Hindlimb muscle (tissue), 1 donor: ENCODE data around the gene ATP7B. TPM values are rescaled to one million over a fixed set of nuclear protein-coding genes. Genes with fewer than 3 reads are reported as not detected.

Experiments
- DNase-seq: peaks from one replicate; pipeline ENCODE4 v3.0.0-alpha.2; 2013
- polyA plus RNA-seq: library from polyadenylated mRNA; unstranded; fragments of 120-200 nt; gene quantifications from one replicate; pipeline ENCODE4 v1.2.1, GENCODE V29; 2013; ENCODE audit not compliant: insufficient read length

ATP7B gene
- polyA plus RNA-seq, 1 donor, result 7.3 TPM

DNA sequence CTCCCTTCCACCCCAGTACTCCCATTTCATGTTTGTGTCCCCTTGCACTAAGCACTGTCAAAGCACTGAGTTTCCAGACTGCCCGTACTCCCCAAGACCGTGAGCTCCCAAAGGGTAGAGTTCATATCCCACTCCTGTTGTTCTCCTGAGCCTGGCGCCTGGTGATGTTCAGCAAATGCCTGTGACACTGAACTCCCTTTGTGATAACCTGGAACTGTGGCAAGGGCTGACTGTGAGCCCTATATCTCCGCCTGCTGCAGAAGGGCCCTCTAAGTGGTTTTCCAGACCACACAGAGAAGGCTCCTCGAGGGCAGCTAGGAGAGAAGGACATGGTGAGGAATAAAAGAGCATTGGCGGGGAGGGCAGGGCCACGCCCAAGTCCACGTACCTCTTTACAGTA, 67.5 kb downstream of the ATP7B start:
- no peak for DNase-seq

DNA sequence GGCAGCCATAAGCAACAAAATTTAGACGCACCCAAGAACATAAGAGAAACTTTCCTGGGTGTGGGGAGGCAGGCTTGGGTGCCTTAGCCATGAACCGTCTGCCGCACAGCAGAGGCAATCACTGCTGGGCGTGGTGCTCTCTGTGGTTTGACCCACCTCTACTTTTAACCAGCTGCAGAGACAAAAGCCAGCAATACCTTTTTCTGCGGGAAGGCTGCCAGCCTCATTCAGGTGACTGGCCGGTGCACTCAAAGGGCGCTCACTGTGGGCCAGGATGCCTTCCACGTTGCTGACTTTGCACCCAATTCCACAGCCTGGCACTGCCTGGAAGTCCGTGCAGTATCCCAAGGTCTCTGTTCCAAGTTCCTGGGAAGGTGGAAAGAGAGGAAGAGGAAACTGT, 69.1 kb downstream of the ATP7B start:
- DNase-seq, result no peak

DNA sequence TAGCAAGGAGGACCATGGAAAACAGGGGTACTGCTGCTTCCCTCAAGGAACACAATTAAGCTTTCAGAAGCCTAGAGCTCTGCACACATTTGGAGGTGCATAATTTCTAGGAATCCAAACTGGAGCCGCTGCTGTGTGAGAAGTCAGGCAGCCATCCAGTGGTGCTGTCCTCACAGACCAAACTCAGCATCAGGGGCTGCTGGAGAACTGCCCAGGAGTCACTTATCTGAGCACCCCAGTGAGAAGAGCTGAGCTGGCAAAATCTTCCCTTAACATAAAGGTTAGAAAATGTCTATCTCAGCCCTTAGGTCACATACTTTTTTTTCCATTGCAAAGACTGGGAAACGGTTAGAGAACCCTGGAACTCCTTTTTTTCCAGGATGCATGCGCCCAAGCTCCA, 72.8 kb downstream of the ATP7B start:
- DNase-seq, result no peak

- DNase-seq, result no peak
Observed at GRCh38 chr13:51937320-51938290, 73.6 kb downstream of the ATP7B start.

- DNase-seq, result no peak
Observed at GRCh38 chr13:51935326-51936171, 75.7 kb downstream of the ATP7B start.

- no peak for DNase-seq
Observed at GRCh38 chr13:51934461-51935087, 76.7 kb downstream of the ATP7B start.

DNA sequence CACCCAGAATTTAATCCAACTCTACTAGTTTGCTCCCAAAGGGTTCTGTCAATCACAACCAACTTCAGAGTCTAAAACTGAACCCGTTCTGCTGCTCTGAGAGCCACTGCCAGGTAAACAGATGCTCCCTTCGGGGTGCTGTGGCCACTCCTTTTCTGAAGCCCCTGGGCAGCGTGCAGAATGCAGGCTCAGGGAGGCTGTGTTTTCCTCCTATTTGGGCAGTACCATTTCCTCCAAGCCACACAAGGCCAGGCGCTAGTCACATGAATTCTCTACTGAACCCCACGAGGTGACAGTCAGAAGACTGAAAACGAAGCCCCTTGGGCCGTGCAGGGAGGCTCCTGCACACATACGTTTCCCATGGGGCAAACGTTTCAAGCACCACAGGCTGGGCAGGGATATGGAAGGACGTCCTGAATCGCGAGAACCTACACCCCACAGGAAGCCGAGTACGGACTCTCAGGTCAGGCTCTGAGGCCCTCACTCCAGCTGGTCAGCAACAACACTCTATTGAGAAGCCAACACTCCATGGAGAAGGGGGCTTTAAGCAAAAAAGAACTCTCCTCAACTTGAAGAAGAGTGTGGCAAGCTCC, 77.7 kb downstream of the ATP7B start:
- DNase-seq, result no peak

DNA sequence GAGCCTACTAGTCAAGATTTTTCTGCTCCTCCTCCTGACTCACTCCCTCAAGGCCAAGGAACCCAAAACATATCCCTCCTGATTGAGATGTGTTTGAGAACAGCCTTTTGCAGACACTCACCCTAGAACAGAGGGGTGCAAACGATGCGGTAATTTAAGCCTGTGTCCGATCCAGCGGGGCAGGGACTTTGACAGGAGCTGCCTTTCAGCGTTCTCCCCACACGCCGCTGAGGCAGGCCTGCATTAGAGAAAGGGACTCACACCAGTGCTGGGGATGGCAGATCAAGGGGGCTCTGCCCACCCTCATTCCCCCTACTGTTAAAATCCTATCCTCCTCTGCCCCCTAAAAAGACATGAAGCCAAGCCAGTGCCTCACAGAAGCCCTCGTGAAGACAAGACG, 79.0 kb downstream of the ATP7B start:
- no peak for DNase-seq

DNA sequence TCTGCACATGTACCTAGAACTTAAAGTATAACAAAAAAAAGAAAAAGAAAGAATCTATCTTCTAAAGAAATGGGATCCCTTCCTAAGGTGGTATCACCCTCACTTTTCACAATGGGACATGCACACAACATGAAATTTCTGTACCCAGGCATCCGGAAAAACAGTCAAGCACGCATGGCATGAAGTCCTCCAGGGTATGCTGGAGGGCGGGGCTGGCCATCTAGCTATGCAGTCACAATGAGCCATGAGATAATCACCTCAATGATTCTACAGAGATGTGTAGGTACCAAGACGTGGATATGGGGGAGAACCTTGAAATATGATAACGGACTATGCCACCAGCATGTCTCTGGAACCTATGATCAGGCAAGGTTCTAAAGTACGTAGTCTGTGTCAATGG, 79.6 kb downstream of the ATP7B start:
- no peak for DNase-seq

GRCh38 chr13:51929699-51930098, 81.6 kb downstream of the ATP7B start:
- DNase-seq, result no peak

GRCh38 chr13:51928231-51928630, 83.0 kb downstream of the ATP7B start:
- DNase-seq, result no peak

DNA sequence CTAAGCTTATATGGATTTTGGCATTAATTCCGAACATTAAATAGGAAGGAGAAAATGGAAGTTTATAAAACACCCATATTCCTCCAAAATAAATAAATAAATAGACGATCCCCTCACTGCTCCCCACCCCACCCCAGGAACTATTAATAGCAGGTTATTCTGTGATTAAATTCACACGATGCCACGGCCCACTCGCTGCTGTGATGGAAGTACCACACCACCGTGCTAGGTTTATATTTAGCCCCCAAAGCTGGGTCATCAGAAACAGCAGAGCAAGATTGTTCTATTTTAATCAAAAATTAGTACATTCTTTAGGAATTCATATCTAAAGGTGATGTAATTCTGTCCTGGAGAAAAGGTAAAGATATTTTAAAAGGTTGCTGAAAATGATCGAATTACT, 84.1 kb downstream of the ATP7B start:
- DNase-seq, result no peak

DNA sequence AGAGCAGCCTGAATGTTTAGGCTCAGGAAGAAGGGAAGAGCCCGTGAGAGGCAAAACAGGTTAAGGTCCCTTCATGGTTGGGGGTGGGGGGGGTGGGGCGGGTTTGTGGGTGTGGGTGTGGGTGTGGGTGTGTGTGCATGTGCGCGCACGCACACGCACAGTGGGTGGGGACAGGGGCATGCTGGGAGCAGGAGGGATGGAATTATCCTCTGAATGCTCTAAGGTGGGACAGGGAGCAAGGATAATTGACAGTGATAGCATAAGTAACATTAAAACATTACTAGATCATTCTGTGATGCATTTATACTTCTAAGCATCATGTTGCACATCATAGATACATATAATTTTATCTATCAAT, 84.7 kb downstream of the ATP7B start:
- no peak for DNase-seq

- DNase-seq, result no peak
Observed at GRCh38 chr13:51925865-51926527, 85.3 kb downstream of the ATP7B start.

GRCh38 chr13:51924756-51925544, 86.3 kb downstream of the ATP7B start:
- no peak for DNase-seq

DNA sequence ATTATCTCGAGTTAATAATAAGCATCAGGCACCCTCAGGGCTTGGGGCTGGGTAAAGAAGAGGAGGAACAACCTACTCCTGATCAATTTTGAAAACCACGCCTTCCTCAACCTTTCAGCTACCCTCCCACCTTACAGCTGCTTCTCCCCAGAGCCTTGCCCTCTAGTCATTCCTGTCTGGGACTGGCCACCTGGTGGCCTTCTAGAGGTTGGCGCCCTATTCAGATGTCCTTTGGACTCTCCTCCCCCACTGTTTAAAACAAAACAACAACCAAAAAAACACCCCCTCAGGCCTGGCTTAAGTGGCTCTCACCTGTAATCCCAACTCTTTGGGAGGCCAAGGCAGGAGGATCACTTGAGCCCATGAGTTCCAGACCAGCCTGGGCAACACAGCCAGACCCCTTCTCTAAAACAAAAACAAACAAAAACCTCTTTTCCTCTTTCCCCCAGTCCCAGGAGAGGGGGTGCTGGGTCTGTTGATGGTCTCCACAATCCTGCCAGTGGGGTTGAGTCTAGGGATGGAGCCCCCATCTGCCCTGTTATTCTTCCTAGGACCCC, 87.2 kb downstream of the ATP7B start:
- no peak for DNase-seq

GRCh38 chr13:51922771-51923480, 88.3 kb downstream of the ATP7B start:
- no peak for DNase-seq

- DNase-seq, result no peak
Observed at GRCh38 chr13:51921790-51922740, 89.2 kb downstream of the ATP7B start.

DNA sequence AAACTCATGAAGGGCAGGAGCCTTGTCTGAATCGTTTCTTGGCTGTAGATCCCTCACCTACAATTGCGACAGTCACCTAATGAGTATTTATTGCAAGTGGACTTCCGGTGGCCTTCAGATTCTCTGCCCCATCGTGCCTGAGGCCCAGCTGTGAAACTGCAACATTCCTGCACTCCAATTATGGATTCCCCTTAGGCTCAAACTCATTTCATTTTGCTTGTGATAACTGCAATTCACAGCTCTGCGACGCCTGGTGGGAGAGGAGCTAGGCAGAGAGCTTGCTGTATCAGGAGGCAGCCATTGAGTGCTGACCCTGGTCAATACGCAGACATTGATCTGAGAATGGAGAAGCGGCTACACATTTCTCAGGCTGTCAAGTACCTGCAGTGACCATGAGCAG, 90.5 kb downstream of the ATP7B start:
- DNase-seq, result no peak
